GM18907 (cell line): ENCODE measurements around the gene LRRC14B.
"Not testable (repeated sequence)": the region's sequence is repeated elsewhere in the genome, so short reads cannot be mapped to it uniquely, and the experiment has no call there.

Experiments used
- ATAC-seq: cut with Tn5 transposase; IDR thresholded peaks from one replicate; pipeline ENCODE4 v1.9.1; 2021; ENCODE audit warnings: mild to moderate bottlenecking, moderate library complexity; ENCODE audit not compliant: unreplicated experiment

The LRRC14B gene

GRCh38 chr5:233426-233825, 42.1 kb downstream of the LRRC14B start:
- ATAC-seq: not testable (repeated sequence)

GRCh38 chr5:234450-234849, 43.2 kb downstream of the LRRC14B start:
- no peak for ATAC-seq

- not testable (repeated sequence) for ATAC-seq
Observed at GRCh38 chr5:235527-235926, 44.2 kb downstream of the LRRC14B start.

GRCh38 chr5:237931-238330, 46.6 kb downstream of the LRRC14B start:
- ATAC-seq: not testable (repeated sequence)

- ATAC-seq: not testable (repeated sequence)
Observed at GRCh38 chr5:240550-240949, 49.3 kb downstream of the LRRC14B start.

- ATAC-seq: not testable (repeated sequence)
Observed at GRCh38 chr5:241045-241669, 49.9 kb downstream of the LRRC14B start.

GRCh38 chr5:243683-244367, 52.5 kb downstream of the LRRC14B start:
- ATAC-seq: not testable (repeated sequence)

GRCh38 chr5:245717-246116, 54.4 kb downstream of the LRRC14B start:
- not testable (repeated sequence) for ATAC-seq
